Adrenal gland (tissue), 12 donors: Measurements from ENCODE around the gene CFAP45. TPM values are rescaled to one million over a fixed set of nuclear protein-coding genes. Genes with fewer than 3 reads are reported as not detected.
A peak's percentile ranks its signal among the peaks of the same experiment; 100 is the strongest.

Experiments
- DNase-seq, 7 donors: peaks; one replicate each; pipeline ENCODE4 v3.0.0-alpha.2; 2019 to 2020
- H3K27ac ChIP-seq, 5 donors: fragments of 200-600 bp; sonication (generic) in 4 of 5; 1 replicate in 3 of 5; 2 replicates in 2 of 5; pipeline versions ENCODE4 v1.5.1 to v1.8.0; 2016 to 2020; ENCODE audit warnings: mild to moderate bottlenecking in 1 of 5
- H3K27me3 ChIP-seq: fragments of 200-600 bp; 2 replicates; pipeline ENCODE4 v1.8.0; 2021
- H3K36me3 ChIP-seq, 2 donors: fragments of 200-600 bp; replicated peaks in 1 of 2; 1 replicate in 1 of 2; 2 replicates in 1 of 2; pipeline versions ENCODE4 v1.5.1 to v1.8.0; 2018 to 2022
- H3K4me1 ChIP-seq, 2 donors: fragments of 200-600 bp; replicated peaks in 1 of 2; 1 replicate in 1 of 2; 2 replicates in 1 of 2; pipeline versions ENCODE4 v1.5.1 to v1.8.0; 2018 to 2021
- H3K4me3 ChIP-seq, 4 donors: fragments of 200-600 bp; sonication (generic) in 3 of 4; one replicate each; pipeline ENCODE4 v1.5.1; 2016 to 2018
- H3K9me3 ChIP-seq, 3 donors: fragments of 200-600 bp; sonication (generic) in 1 of 3; replicated peaks in 1 of 3; 1 replicate in 2 of 3; 2 replicates in 1 of 3; pipeline versions ENCODE4 v1.5.1 to v1.8.0; 2016 to 2021
- CTCF ChIP-seq, 6 experiments: fragments of 450-650 bp in 4 of 6; fragments of 200-600 bp in 2 of 6; sonication (generic) in 1 of 6; IDR thresholded peaks; 1 replicate in 5 of 6; 2 replicates in 1 of 6; pipeline versions ENCODE4 v1.5.1 to v1.8.0; 2016 to 2021; ENCODE audit warnings: antibody characterized with exemption in 6 of 6, mild to moderate bottlenecking in 2 of 6, moderate library complexity in 1 of 6
- POLR2A ChIP-seq, 2 donors: fragments of 450-650 bp; IDR thresholded peaks; one replicate each; pipeline ENCODE4 v1.6.1; 2017; ENCODE audit warnings: antibody characterized with exemption in 2 of 2, mild to moderate bottlenecking in 2 of 2, moderate library complexity in 1 of 2
- WGBS, 4 donors: extraction: QIAGEN DNeasy Blood & Tissue Kit in 2 of 4; methylation state at CpG; one replicate each; pipeline versions ENCODE4 v1.1.5 to v1.1.7; 2013 to 2017; 5-methylcytosine and 5-hydroxymethylcytosine counted together
- intact Hi-C, 2 donors: fragments of 100-400 bp; cut with DNase I; formaldehyde crosslinking; loops; one replicate each; pipeline versions ENCODE4 v1.14.1 to v1.15.0; 2022 to 2023
- polyA plus RNA-seq, 3 donors: library from polyadenylated mRNA; stranded (reverse); fragments of 200-250 nt in 2 of 3; fragments of 350-450 nt in 1 of 3; fragmentation: Illumina TruSeq in 1 of 3; extraction: RNeasy Lipid Tissue Mini Kit (QIAGEN cat#74804) in 1 of 3; gene quantifications; one replicate each; pipeline ENCODE4 v1.2.3, GENCODE V29; 2013 to 2014
- total RNA-seq, 9 donors: library from RNA; depleted of rRNA in 4 of 9; stranded (reverse); fragments of >200 nt in 4 of 9; fragments of 120-200 nt in 1 of 9; fragmentation: NEBNext Ultra II Directional in 1 of 9; extraction: Animal tissue kit (Norgen Biotek cat#: 25700) in 1 of 9; gene quantifications; one replicate each; pipeline versions ENCODE4 v1.1.0 to v1.2.4, GENCODE V29; 2013 to 2023
- donor health status: healthy with polysubstance abuse.
- donor health status: Bipolar disorder and iron deficiency.
- donor health status: DM: yes; HTN: yes; CAD: no.
- donor health status: DM: no; HTN: no; CAD: no.
- donor health status: DM: no; HTN: no; CAD: no.
- donor health status: DM: yes; HTN: yes; CAD: no.

Gene CFAP45
- total and polyA plus RNA-seq, 12 donors, result 0.14 to 0.81 (median 0.35) TPM; not detected in 6

GRCh38 chr1:159831412-159832141, 68.4 kb downstream of the CFAP45 start:
- no peaks in the 10 kb centered on the region for H3K36me3 ChIP-seq
- no peak for DNase-seq
- peaks cover 0 to 9% of the 10 kb centered on the region in 2 donors for H3K4me1 ChIP-seq
- no peaks in the 10 kb centered on the region for H3K9me3 ChIP-seq
- H3K4me3 ChIP-seq, result no peak overlapping the region
- H3K27ac ChIP-seq, result no peak overlapping the region
- intact Hi-C loops, result no loop called here
- WGBS, 4 donors, result 63 to 69% (median 64%) methylated on average over 7 of the region's 7 CpGs
- TF ChIP-seq POLR2A (IDR thresholded peaks at IDR 0.05) (no peak), CTCF (IDR thresholded peaks at IDR 0.05) (no peak)
- H3K27me3 ChIP-seq, result no peaks in the 10 kb centered on the region

- Histone ChIP-seq H3K9me3 (no peaks in the 10 kb centered on the region), H3K27ac (peak overlapping the region in 1 of 5 donors; percentile 65), H3K4me3 (no peak overlapping the region), H3K4me1 (peaks cover 0 to 9% of the 10 kb centered on the region in 2 donors), H3K27me3 (no peaks in the 10 kb centered on the region), H3K36me3 (no peaks in the 10 kb centered on the region)
- no peak for DNase-seq
- intact Hi-C loops, result no loop called here
- 76 to 90% (median 81%) methylated on average over 8 of the region's 8 CpGs for WGBS, 4 donors
- TF ChIP-seq POLR2A (IDR thresholded peaks at IDR 0.05), result no peak
- TF ChIP-seq CTCF (IDR thresholded peaks at IDR 0.05), result no peak
Observed at GRCh38 chr1:159830722-159831121, 69.2 kb downstream of the CFAP45 start.

- H3K27ac ChIP-seq, result peak overlapping the region in 1 of 5 donors; percentile 65
- intact Hi-C loops, result no loop called here
- no peaks in the 10 kb centered on the region for H3K9me3 ChIP-seq
- H3K4me3 ChIP-seq, result no peak overlapping the region
- DNase-seq, result peak in 6 of 7 donors; percentile 27 to 66 (median 36)
- H3K4me1 ChIP-seq, result peaks cover 0 to 9% of the 10 kb centered on the region in 2 donors
- WGBS, 4 donors, result 69 to 86% (median 80%) methylated on average over 11 to 18 of the region's 18 CpGs
- no peaks in the 10 kb centered on the region for H3K27me3 ChIP-seq
- no peak for TF ChIP-seq POLR2A (IDR thresholded peaks at IDR 0.05)
- no peak for TF ChIP-seq CTCF (IDR thresholded peaks at IDR 0.05)
- no peaks in the 10 kb centered on the region for H3K36me3 ChIP-seq
Observed at GRCh38 chr1:159829822-159830465, 70.0 kb downstream of the CFAP45 start.

GRCh38 chr1:159829273-159829634, 70.7 kb downstream of the CFAP45 start:
- no peak overlapping the region for H3K4me3 ChIP-seq
- TF ChIP-seq POLR2A (IDR thresholded peaks at IDR 0.05) (no peak), CTCF (IDR thresholded peaks at IDR 0.05) (peak in 5 of 6 experiments; percentile 27 to 56 (median 50))
- 50 to 57% (median 53%) methylated on average over 3 of the region's 3 CpGs for WGBS, 4 donors

More at GRCh38 chr1:159829273-159829634, 70.7 kb downstream of the CFAP45 start:
- no peaks in the 10 kb centered on the region for H3K9me3 ChIP-seq
- H3K36me3 ChIP-seq, result no peaks in the 10 kb centered on the region
- no peaks in the 10 kb centered on the region for H3K27me3 ChIP-seq
- H3K27ac ChIP-seq, result peak overlapping the region in 1 of 5 donors; percentile 48
- DNase-seq, result peak; percentile 36 to 70 (median 52)
- peaks cover 0 to 9% of the 10 kb centered on the region in 2 donors for H3K4me1 ChIP-seq
- intact Hi-C loops, result no loop called here
